Measurements from ENCODE around the gene ZC3H10. TPM values are rescaled to one million over a fixed set of nuclear protein-coding genes. Genes with fewer than 3 reads are reported as not detected.

ZC3H10 gene
- total and polyA plus RNA-seq, 2 donors (not counting 3 experiments of a cell fraction or from before 2014, with no cell fraction given), result 2.6 to 10.1 TPM

DNA sequence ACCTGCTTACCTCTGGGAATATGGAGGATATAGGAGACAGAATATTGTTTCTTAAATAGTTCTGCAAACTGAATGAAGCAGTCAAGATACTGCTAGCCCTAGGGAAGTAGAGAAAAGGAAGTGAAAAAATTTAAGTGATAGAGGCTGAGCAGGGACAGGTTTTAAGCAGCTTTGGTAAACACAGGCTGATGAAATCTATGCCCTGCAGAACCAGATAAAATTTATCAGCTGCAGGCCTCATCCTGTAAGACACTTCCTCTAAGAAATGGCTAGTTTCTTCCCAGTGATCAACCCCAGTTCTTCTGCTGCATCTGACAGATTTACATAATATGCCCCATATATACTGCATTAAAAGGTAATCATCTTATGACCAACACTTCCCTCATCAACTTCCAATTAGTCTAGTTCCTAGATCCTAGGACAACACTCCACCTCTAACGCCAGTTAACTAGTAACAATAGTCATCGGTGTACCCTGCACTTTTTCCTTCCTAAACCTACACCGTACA, 8.7 kb downstream of the ZC3H10 start:
- H3K27ac ChIP-seq (ENCODE audit: insufficient read depth, low read depth, low read length), result peak overlapping the region; percentile 15
- DNase-seq (ENCODE audit: low read depth, low spot score), result peak; percentile 26

More for the DNA sequence above, 8.7 kb downstream of the ZC3H10 start:
- POLR2A ChIA-PET, result interaction anchor here (1.4 to 2.6 kb wide), 2 partner anchors 32 to 36 kb away, joined by 6 to 23 read pairs; partner anchors contain the start of gene MYL6
- intact Hi-C loops (cut with micrococcal nuclease), result loop anchor here (1.0 kb wide), 4 partner anchors 8 to 98 kb away; partner anchors contain the start of genes NABP2, SMARCC2 and ZC3H10
- no TSS peak for BruUV-seq (replicated peaks)
- no peak overlapping the region for H3K4me3 ChIP-seq (replicated peaks in 1 of 3; ENCODE audit: insufficient read depth in 1 of 3, low read depth in 1 of 3, low read length in 3 of 3)
- dilution Hi-C loops (cut with MboI; ENCODE audit: extremely low pct_ligation_motif_present, low sequenced_read_pairs), result no loop called here
- FAIRE-seq, result peak; percentile 31
- no peaks in the 10 kb centered on the region for H3K27me3 ChIP-seq (ENCODE audit: control insufficient read depth in 2 of 2, insufficient read depth in 2 of 2, low read length in 2 of 2)
- H3K9ac ChIP-seq (replicated peaks; ENCODE audit: extremely low read depth, insufficient read depth, low read length), result peak overlapping the region; percentile 37
- H3K9me1 ChIP-seq (replicated peaks; ENCODE audit: control insufficient read depth, extremely low read depth, insufficient read depth, low read length), result no peaks in the 10 kb centered on the region
- CTCF ChIA-PET, result interaction anchor here (0.6 to 11.9 kb wide), 14 partner anchors 8 to 95 kb away, joined by 3 to 236 read pairs (median 4); partner anchors contain the start of genes MYL6, RNF41, SMARCC2 and ZC3H10
- H3K36me3 ChIP-seq (ENCODE audit: control insufficient read depth in 2 of 2, extremely low read depth in 1 of 2, insufficient read depth in 2 of 2, low read length in 2 of 2), result peaks cover 0 to 14% of the 10 kb centered on the region in 2 experiments
- no peaks in the 10 kb centered on the region for H4K20me1 ChIP-seq (replicated peaks; ENCODE audit: control insufficient read depth, extremely low read depth, insufficient read depth, low read length)
- H2AFZ ChIP-seq (ENCODE audit: low read depth, low read length), result no peak overlapping the region
- TF ChIP-seq MYC (IDR thresholded peaks at IDR 0.05; ENCODE audit: low read depth, low read length) (no peak), GATA2 (IDR thresholded peaks at IDR 0.05; ENCODE audit: insufficient read depth, insufficient read length, low read depth, low read length) (no peak), POLR2AphosphoS5 (IDR thresholded peaks at IDR 0.05; ENCODE audit: insufficient read depth, low read depth, low read length) (no peak), FOS (IDR thresholded peaks at IDR 0.05; ENCODE audit: borderline replicate concordance, insufficient read depth, low read length) (no peak), POLR2A (IDR thresholded peaks at IDR 0.05; ENCODE audit: low read depth, low read length) (no peak), EZH2 (IDR thresholded peaks at IDR 0.05; ENCODE audit: borderline replicate concordance, low read depth, low read length, severe bottlenecking) (no peak), JUN (IDR thresholded peaks at IDR 0.05; ENCODE audit: borderline replicate concordance, insufficient read depth, insufficient read length, low read depth) (no peak), MAX (IDR thresholded peaks at IDR 0.05; ENCODE audit: insufficient read depth, insufficient read length) (no peak)
- TF ChIP-seq, protein P1, sequence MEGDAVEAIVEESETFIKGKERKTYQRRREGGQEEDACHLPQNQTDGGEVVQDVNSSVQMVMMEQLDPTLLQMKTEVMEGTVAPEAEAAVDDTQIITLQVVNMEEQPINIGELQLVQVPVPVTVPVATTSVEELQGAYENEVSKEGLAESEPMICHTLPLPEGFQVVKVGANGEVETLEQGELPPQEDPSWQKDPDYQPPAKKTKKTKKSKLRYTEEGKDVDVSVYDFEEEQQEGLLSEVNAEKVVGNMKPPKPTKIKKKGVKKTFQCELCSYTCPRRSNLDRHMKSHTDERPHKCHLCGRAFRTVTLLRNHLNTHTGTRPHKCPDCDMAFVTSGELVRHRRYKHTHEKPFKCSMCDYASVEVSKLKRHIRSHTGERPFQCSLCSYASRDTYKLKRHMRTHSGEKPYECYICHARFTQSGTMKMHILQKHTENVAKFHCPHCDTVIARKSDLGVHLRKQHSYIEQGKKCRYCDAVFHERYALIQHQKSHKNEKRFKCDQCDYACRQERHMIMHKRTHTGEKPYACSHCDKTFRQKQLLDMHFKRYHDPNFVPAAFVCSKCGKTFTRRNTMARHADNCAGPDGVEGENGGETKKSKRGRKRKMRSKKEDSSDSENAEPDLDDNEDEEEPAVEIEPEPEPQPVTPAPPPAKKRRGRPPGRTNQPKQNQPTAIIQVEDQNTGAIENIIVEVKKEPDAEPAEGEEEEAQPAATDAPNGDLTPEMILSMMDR (IDR thresholded peaks at IDR 0.05; ENCODE audit: extremely low read depth in 1 of 2, insufficient read depth in 1 of 2, low read depth in 1 of 2, low read length in 2 of 2), result no peak
- H3K4me2 ChIP-seq (ENCODE audit: insufficient read depth, low read length), result peak overlapping the region; percentile 82
- peaks cover 28% of the 10 kb centered on the region for H3K4me1 ChIP-seq (ENCODE audit: control insufficient read depth, extremely low read depth, insufficient read depth, low read length)
- no peaks in the 10 kb centered on the region for H3K9me3 ChIP-seq (replicated peaks; ENCODE audit: control insufficient read depth, insufficient read depth, low read length)
- peaks cover 19% of the 10 kb centered on the region for H3K79me2 ChIP-seq (ENCODE audit: control insufficient read depth, insufficient read depth, low read length)

All from endothelial cell of umbilical vein (primary cell).